ENCODE data around the gene TRIP13.
A peak's percentile ranks its signal among the peaks of the same experiment; 100 is the strongest.
"Not testable (repeated sequence)": the region's sequence is repeated elsewhere in the genome, so short reads cannot be mapped to it uniquely, and the experiment has no call there.

TRIP13 gene

DNA sequence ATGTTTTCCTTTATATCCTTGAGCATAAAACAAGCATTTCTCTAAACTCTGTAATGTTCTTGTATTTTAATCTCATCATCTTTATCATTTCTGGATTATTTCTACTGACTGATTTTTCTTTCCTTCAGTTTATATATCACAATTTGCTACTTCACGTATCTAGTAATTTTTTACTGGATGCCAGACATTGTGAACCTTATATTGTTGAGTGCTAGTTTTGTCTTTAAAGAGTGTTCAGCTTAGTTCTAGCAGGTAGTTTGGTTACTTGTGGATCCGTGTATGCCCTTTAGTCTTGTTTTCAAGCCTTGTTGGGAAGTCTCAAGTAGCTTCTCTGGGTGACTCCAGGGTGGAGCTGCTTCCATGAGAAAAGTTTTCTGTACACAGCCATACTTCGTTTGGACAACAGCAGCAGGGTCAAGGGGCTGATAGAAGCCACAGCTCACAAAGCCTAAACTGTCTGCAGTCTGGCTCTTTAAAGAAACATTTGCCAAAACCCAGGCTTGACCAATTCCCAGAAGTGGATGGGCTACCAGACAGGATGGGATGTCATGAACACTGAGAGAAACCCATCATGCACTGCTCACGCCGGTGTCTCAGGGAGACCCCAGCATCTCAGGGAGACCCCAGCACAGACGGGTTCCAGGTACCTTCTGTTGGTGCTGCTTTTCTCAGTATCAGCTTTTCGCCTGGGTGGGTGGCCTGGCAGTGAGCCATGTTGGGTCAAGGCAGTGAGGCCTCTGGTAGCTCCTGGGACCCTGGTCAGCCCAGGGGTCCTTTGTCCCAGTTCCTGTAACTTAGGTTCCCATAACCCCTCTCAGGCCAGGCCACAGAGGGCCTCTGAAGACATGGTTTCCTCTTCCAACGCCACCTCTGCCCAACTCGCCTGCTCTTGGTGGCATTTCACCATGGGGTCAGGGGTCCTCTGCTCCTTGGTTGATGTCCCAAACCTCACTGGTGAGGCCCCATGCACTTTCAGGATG lies 29.1 kb downstream of the TRIP13 start:
- DNase-seq = no peak

- DNase-seq = no peak
Observed at GRCh38 chr5:922436-923280, 30.0 kb downstream of the TRIP13 start.

DNA sequence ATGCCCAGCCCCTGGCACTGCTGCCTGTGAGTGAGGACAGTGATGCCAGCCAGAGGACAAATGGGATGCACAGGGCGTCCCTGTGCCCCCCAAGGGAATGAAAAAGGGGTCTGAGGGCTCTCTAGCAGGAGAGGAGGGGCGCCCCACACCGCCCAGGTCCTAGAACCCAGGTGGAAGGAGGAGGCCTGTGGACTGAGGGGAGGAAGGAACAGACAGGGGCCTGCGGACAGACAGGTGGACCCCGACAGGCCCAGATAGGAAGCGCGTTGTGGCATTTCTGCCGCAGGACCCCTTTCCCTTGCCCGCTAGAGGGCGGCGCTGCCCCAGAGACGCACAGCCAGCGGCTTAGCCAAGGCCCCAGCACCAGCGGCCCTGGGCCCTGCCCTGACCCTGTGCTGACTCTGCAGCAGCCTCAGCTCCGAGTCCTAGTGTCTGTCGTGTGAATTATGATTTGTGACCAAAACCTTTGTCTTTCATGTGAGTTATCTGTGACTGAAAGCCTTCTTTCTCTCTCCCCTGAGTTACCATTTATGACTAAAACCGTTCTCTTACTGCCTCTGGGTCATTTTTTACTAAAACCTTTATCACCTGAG lies 30.7 kb downstream of the TRIP13 start:
- peak; percentile 41 for DNase-seq

- DNase-seq = no peak
Observed at GRCh38 chr5:926417-927171, 33.9 kb downstream of the TRIP13 start.

DNA sequence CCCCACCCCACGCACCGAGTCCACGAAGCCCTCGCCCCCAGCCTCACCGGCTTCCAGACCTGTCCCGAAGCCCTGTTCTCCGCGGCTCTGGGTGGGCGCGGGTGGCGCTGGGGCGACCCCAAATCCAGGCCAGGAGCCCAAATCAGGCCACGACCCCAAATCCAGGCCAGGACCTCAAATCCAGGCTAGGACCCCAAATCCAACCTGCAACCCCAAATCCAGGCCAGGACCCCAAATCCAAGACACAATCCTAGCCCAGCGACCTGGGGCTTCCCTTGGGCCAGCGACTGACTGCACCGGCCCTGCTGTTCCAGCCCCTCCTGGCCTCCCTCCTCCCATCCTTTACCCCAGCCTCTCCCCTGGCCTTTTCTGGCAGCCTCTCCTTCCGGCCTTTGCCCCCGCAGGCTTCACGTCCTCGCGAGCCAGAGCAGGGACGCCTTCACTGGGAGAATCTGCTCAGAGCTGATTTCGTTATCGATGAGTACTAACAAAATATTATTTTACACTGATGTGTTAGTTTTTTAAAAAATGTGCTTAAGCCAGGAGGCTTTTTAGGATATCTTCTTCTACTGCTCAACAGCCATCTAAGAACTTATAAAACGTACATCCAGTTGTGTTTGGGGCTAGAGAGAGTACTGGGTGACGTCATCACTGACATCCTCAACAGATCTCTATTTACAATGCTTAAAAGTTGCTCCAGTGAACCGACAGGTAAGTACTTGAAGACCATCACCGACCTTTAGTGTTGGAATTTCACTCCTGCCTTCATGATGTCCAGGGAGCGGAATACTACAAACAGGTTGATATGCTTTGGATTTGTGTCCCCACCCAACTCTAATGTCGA lies 34.7 kb downstream of the TRIP13 start:
- no peak for DNase-seq

DNA sequence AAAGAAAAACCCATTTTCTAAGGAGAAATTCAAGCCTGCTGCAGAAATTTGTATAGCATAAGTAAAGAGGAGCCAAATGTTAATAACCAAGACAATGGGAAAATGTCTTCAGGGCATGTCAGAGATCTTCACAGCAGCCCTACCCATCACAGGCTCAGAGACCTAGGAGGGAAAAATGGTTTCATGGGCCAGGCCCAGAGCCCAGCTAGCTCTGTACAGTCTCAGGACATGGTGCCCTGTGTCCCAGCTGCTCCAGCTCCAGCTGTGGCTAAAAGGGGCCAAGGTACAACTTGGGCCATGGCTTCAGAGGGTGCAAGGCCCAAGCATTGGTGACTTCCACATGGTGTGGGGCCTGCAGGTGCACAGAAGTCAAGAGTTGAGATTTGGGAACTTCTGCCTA lies 36.5 kb downstream of the TRIP13 start:
- DNase-seq = not testable (repeated sequence)

GRCh38 chr5:929596-929995 lies 36.9 kb downstream of the TRIP13 start:
- DNase-seq = no peak

DNA sequence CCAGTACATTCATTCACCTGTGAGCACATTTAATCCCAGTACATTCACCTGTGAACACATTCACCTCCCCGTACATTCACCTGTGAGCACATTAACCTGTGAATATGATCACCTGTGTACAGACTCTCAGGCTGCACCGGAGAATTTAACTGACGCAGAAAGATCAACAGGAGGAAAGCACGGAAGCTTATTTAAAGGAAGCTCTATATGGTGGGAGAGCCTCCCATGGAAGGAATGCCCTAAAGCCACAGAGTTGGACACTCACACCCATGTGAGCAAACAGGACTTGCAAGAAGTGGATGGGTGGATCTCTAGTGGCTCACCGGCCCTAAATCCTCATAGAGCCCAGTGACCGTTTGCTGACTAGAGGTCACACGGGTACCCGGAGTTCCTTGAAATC lies 38.2 kb downstream of the TRIP13 start:
- DNase-seq = no peak

DNA sequence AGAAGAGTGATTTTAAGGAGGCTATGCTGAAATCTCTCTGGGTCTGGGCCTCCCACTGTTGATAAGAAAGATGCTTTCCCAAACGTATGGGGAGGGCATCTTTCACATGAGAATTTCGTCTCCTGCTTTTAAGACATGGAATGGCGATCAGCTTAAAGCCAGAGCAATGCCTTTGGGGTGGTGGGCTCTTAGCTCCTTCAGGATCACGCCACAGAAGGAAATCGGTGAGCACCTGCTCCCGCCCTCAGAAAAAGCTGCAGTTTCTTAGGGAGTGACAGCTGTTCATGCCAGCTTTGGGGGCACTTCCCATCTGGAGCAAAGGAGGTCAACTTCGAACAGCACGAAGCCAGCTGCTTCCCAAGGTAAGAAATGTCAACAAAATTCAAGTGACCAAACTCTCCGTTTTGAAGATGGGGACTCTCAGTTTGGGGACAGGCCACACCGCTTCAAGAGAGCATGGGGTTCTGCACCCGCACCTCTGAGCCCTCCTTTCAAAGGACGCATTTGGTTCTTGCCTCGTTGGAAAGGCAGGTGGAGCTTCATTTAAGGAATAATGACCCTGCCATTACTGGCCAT lies 39.0 kb downstream of the TRIP13 start:
- DNase-seq = no peak

GRCh38 chr5:932151-932627 lies 39.5 kb downstream of the TRIP13 start:
- DNase-seq = no peak

GRCh38 chr5:932628-933250 lies 40.1 kb downstream of the TRIP13 start:
- no peak for DNase-seq

DNA sequence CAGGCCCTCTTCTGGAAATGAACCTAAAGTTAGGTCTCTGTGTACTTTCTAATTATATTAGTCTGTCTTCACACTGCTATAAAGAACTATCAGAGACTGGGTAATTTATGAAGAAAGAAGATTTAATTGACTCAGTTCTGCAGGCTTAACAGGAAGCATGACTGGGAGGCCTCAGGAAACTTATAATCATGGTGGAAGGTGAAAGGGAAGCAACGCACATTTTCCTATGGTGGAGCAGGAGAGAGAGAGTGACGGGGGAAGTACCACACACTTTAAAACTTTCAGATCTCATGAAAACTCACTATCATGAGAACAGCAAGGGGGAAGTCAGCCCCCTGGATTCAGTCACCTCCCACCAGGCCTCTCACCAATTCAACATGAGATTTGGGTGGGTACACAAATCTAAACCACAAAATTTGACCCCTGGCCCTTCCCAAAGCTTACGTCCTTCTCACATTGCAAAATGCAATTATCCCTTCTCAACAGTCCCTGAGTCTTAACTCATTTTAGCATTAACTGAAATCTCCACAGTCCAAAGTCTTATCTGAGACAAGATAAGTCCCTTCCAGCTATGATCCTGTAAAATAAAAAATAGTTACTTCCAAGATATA lies 40.7 kb downstream of the TRIP13 start:
- no peak for DNase-seq

- DNase-seq = not testable (repeated sequence)
Observed at GRCh38 chr5:933951-934350, 41.3 kb downstream of the TRIP13 start.

- DNase-seq = not testable (repeated sequence)
Observed at GRCh38 chr5:934381-934967, 41.8 kb downstream of the TRIP13 start.

- no peak for DNase-seq
Observed at GRCh38 chr5:935510-936084, 42.9 kb downstream of the TRIP13 start.

- no peak for DNase-seq
Observed at GRCh38 chr5:936149-937144, 43.8 kb downstream of the TRIP13 start.

DNA sequence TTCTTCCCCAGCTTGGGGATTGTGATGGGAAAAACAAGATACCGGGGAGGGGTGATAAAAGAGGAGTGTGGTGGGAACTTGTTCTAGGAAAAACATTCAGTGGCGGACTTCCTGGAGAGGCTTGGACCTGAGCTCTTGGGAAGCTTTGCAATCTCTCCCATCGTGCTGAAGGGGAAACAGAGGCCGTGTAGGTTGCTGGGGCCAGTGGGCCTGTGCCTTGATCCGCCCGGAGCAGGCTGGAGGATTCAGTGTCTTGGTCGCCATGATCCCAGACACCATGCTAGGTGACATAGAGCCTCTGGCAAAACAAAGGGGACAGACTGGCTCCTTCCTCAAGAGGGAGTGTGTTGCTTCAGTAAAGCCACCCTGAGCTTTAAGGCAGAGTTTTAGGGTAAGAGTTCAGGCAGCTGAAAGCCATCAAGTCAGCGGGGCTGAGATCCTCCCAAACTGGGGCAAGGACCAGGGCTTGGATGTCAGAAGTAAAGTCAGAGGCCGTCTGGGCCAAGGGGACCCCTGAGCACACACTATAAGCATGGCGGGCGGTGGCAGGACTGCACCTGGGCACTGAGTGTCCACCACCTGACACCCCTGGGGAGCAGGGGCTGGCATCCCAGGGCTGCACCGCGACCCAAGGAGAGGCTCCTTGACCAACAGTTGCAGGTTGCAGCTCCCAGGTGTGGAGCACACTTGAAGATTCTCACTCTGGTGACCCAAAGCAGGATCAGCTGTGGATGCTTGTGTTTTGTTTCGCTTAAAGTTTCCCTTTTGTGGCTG lies 44.7 kb downstream of the TRIP13 start:
- no peak for DNase-seq

All from activated effector memory CD4-positive, alpha-beta T cell treated with Interleukin-2 at 50 U/mL for 16 hours (primary cell).